GM12878 (cell line): Measurements from ENCODE around the gene ANK3. TPM values are rescaled to one million over a fixed set of nuclear protein-coding genes. Genes with fewer than 3 reads are reported as not detected.

Source experiments
- ATAC-seq: fragments of 200-7000 bp; cut with Tn5 transposase; 3 replicates; pipeline ENCODE4 v1.9.1; 2020; ENCODE audit warnings: mild to moderate bottlenecking, moderate library complexity
- BruUV-seq: library from RNA; stranded (reverse); fragments of 400-500 nt; replicated peaks from 2 replicates; lab custom pipeline; 2021; lab: Mats Ljungman, UMichigan
- CTCF ChIA-PET: fragments of 300-600 bp; sonication (Branson Sonifier 250); formaldehyde crosslinking; extraction: SDS; loops from one replicate; lab custom pipeline; 2021; ENCODE audit warnings: inconsistent platforms; lab: Yijun Ruan, JAX
- POLR2A ChIA-PET: fragments of 350-600 bp; formaldehyde crosslinking; extraction: SDS; loops from one replicate; lab custom pipeline; 2021; ENCODE audit warnings: inconsistent platforms; lab: Charles Lee
- RAD21 ChIA-PET: fragments of 300-600 bp; sonication (Branson Sonifier 250); formaldehyde crosslinking; loops from one replicate; lab custom pipeline; 2023; ENCODE audit warnings: antibody characterized with exemption; ENCODE audit not compliant: unreplicated experiment; lab: Charles Lee
- SMC1A ChIA-PET: fragments of 300-600 bp; sonication (Branson Sonifier 250); formaldehyde crosslinking; loops from one replicate; lab custom pipeline; 2023; ENCODE audit not compliant: unreplicated experiment, uncharacterized antibody; lab: Charles Lee
- DNase-seq: peaks from one replicate; pipeline ENCODE4 v3.0.0-alpha.2; 2011; ENCODE audit warnings: low read depth, low spot score
- FAIRE-seq: peaks from 3 replicates; lab custom pipeline; 2011; peaks lifted over from hg19 to GRCh38; lab: Jason Lieb, UNC
- H2AFZ ChIP-seq: 2 replicates; pipeline ENCODE4 v1.6.0; 2011; ENCODE audit warnings: low read depth, low read length, control low read depth; ENCODE audit not compliant: control insufficient read depth
- H3K27ac ChIP-seq: 2 replicates; pipeline ENCODE4 v1.5.1; 2011; ENCODE audit warnings: control low read depth; ENCODE audit not compliant: control insufficient read depth, insufficient read depth
- H3K27me3 ChIP-seq, 2 experiments: replicated peaks in 1 of 2; 2 replicates each; pipeline versions ENCODE4 v1.6.0 to v1.6.1; 2011; ENCODE audit warnings: low read length in 1 of 2; ENCODE audit not compliant: control insufficient read depth in 2 of 2, insufficient read depth in 2 of 2
- H3K36me3 ChIP-seq, 2 experiments: 2 replicates each; pipeline ENCODE4 v1.5.1; 2011; ENCODE audit warnings: low read length in 1 of 2; ENCODE audit not compliant: control insufficient read depth in 2 of 2, insufficient read depth in 2 of 2
- H3K4me1 ChIP-seq: 2 replicates; pipeline ENCODE4 v1.6.1; 2011; ENCODE audit warnings: mild to moderate bottlenecking, low read length, moderate library complexity, mixed read lengths; ENCODE audit not compliant: control insufficient read depth, insufficient read depth
- H3K4me2 ChIP-seq: 2 replicates; pipeline ENCODE4 v1.6.0; 2011; ENCODE audit warnings: control low read depth; ENCODE audit not compliant: control insufficient read depth, insufficient read depth
- H3K4me3 ChIP-seq: fragments of 200-600 bp; sonication (generic); 2 replicates; pipeline ENCODE4 v1.5.1; 2016
- H3K79me2 ChIP-seq: 2 replicates; pipeline ENCODE4 v1.6.0; 2011; ENCODE audit warnings: low read length; ENCODE audit not compliant: control insufficient read depth, insufficient read depth
- H3K9ac ChIP-seq: 2 replicates; pipeline ENCODE4 v1.8.0; 2011; ENCODE audit warnings: low read length, control low read depth, mixed read lengths; ENCODE audit not compliant: control insufficient read depth, insufficient read depth
- H3K9me3 ChIP-seq: replicated peaks from 3 replicates; pipeline ENCODE4 v1.5.1; 2011; ENCODE audit warnings: mild to moderate bottlenecking, low read length; ENCODE audit not compliant: control insufficient read depth, insufficient read depth
- H4K20me1 ChIP-seq: 2 replicates; pipeline ENCODE4 v1.6.0; 2011; ENCODE audit not compliant: control insufficient read depth, insufficient read depth
- CEBPB ChIP-seq, 2 experiments: fragments of 150-350 bp in 1 of 2; IDR thresholded peaks; 2 replicates each; pipeline ENCODE4 v1.6.1; 2012 to 2014; ENCODE audit warnings: low read depth in 2 of 2, low read length in 2 of 2, borderline replicate concordance in 1 of 2, inconsistent platforms in 1 of 2
- NFYA ChIP-seq: IDR thresholded peaks from 2 replicates; pipeline ENCODE4 v1.6.1; 2011; ENCODE audit warnings: low read depth, mild to moderate bottlenecking, low read length, improper control_type of control experiment, borderline replicate concordance
- PAX8 ChIP-seq: fragments of 450-650 bp; IDR thresholded peaks from 2 replicates; pipeline ENCODE4 v1.6.1; 2017; ENCODE audit warnings: mild to moderate bottlenecking, moderate library complexity
- RELA ChIP-seq: fragments of 450-650 bp; IDR thresholded peaks from 2 replicates; pipeline ENCODE4 v1.8.0; 2014; ENCODE audit warnings: borderline replicate concordance; ENCODE audit not compliant: partially characterized antibody
- WGBS: methylation state at CpG from one replicate; pipeline ENCODE4 v1.1.6; 2016; ENCODE audit warnings: low lambda C conversion rate; ENCODE audit not compliant: insufficient replicate concordance, insufficient coverage; ENCODE audit errors: missing lambda C conversion rate; 5-methylcytosine and 5-hydroxymethylcytosine counted together
- in situ Hi-C: fragments of 300-500 bp; cut with MboI; formaldehyde crosslinking; loops from 9 replicates; pipeline ENCODE4 v1.14.3; 2018; ENCODE audit warnings: mixed read lengths
- intact Hi-C: fragments of 100-400 bp; cut with micrococcal nuclease; formaldehyde crosslinking; loops from one replicate; pipeline ENCODE4 v1.14.2; 2022; ENCODE audit not compliant: unreplicated experiment
- polyA plus RNA-seq, 11 experiments: library from polyadenylated mRNA; depleted of rRNA in 4 of 11; unstranded in 6 of 11; stranded (reverse) in 5 of 11; fragments of >200 nt; fragmentation: Nextera tagmentation in 4 of 11; fragmentation: Illumina TruSeq in 1 of 11; extraction: Ambion mirVana in 4 of 11; extraction: Trizol in 1 of 11; gene quantifications; 1 replicate in 1 of 11; 2 replicates in 10 of 11; pipeline versions ENCODE4 v1.2.1 to v1.2.3, GENCODE V29; 2011 to 2016; ENCODE audit warnings: inconsistent platforms in 2 of 11, missing spikeins in 2 of 11, low read depth in 1 of 11
- total RNA-seq, 4 experiments: library from RNA; depleted of rRNA in 3 of 4; stranded (reverse); fragments of >200 nt in 3 of 4; fragmentation: Illumina TruSeq in 1 of 4; extraction: Trizol in 1 of 4; gene quantifications; 2 replicates each; pipeline versions ENCODE4 v1.2.1 to v1.2.3, GENCODE V29; 2013 to 2021
- TF ChIP-seq, protein P1 (sequence below): fragments of 450-650 bp; IDR thresholded peaks from 2 replicates; pipeline ENCODE4 v1.6.1; 2018; ENCODE audit warnings: borderline replicate concordance, mild to moderate bottlenecking; ENCODE audit not compliant: partially characterized antibody
- TF ChIP-seq, protein P2 (sequence below): fragments of 450-650 bp; formaldehyde crosslinking; IDR thresholded peaks from 2 replicates; pipeline ENCODE4 v1.4.0; 2020; ENCODE audit warnings: mild to moderate bottlenecking, moderate library complexity

The ANK3 gene
- total and polyA plus RNA-seq, 10 of the 15 experiments (the other 5 are each of a cell fraction or from before 2014, with no cell fraction given): 0.06 to 0.82 (median 0.20) TPM; not detected in 2

DNA sequence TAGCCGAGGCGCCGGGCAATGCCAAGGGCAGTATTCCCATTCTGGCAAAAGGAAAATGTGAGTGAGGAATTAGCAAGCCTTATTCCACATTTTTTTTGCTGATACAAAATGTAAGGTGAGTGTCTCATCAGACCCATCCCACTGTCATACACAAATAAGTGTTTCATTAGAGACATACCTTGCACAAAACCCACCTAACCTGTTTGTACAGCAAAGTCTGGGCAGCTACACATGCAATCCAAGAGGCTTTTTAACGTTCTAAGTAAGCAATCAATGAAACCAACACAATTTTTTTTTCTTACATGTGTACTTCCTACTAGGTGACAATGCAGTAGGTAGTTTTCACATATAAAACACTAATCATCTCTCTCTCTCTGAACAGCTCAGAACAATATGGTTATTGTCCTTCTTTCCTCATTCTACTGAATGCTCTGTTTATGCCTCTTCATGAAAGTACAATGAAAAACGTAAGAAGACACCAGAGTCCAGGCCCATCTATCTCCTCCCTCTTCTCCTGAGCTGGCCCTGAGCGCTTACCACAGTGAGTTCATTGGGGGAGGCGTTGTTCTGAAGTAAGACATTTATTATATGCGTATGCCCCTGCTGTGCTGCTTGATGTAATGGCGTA is 217.2 kb downstream of the ANK3 start:
- FAIRE-seq (no peak), ATAC-seq (no peak), DNase-seq (no peak)
- SMC1A ChIA-PET: interaction anchor here (0.6 kb wide), 1 partner anchor 264 kb away, joined by 3 read pairs; no protein-coding TSS in a partner anchor
- Histone ChIP-seq H3K4me2 (no peak overlapping the region), H3K9ac (no peak overlapping the region), H3K4me1 (no peaks in the 10 kb centered on the region), H3K36me3 (no peaks in the 10 kb centered on the region), H3K4me3 (no peak overlapping the region), H3K27me3 (no peaks in the 10 kb centered on the region), H4K20me1 (no peaks in the 10 kb centered on the region), H2AFZ (no peak overlapping the region), H3K9me3 (no peaks in the 10 kb centered on the region), H3K79me2 (no peaks in the 10 kb centered on the region), H3K27ac (no peak overlapping the region)
- POLR2A ChIA-PET: no interaction called here
- RAD21 ChIA-PET: no interaction called here
- CTCF ChIA-PET: no interaction called here
- TF ChIP-seq, protein P1, sequence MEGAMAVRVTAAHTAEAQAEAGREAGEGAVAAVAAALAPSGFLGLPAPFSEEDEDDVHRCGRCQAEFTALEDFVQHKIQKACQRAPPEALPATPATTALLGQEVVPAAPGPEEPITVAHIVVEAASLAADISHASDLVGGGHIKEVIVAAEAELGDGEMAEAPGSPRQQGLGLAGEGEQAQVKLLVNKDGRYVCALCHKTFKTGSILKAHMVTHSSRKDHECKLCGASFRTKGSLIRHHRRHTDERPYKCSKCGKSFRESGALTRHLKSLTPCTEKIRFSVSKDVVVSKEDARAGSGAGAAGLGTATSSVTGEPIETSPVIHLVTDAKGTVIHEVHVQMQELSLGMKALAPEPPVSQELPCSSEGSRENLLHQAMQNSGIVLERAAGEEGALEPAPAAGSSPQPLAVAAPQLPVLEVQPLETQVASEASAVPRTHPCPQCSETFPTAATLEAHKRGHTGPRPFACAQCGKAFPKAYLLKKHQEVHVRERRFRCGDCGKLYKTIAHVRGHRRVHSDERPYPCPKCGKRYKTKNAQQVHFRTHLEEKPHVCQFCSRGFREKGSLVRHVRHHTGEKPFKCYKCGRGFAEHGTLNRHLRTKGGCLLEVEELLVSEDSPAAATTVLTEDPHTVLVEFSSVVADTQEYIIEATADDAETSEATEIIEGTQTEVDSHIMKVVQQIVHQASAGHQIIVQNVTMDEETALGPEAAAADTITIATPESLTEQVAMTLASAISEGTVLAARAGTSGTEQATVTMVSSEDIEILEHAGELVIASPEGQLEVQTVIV: no peak
- TF ChIP-seq RELA: no peak
- no peak for TF ChIP-seq PAX8
- TF ChIP-seq CEBPB (IDR thresholded peaks at IDR 0.05; ENCODE audit: borderline replicate concordance in 1 of 2, low read depth in 2 of 2, low read length in 2 of 2): no peak
- no peak for TF ChIP-seq NFYA
- TF ChIP-seq, protein P2, sequence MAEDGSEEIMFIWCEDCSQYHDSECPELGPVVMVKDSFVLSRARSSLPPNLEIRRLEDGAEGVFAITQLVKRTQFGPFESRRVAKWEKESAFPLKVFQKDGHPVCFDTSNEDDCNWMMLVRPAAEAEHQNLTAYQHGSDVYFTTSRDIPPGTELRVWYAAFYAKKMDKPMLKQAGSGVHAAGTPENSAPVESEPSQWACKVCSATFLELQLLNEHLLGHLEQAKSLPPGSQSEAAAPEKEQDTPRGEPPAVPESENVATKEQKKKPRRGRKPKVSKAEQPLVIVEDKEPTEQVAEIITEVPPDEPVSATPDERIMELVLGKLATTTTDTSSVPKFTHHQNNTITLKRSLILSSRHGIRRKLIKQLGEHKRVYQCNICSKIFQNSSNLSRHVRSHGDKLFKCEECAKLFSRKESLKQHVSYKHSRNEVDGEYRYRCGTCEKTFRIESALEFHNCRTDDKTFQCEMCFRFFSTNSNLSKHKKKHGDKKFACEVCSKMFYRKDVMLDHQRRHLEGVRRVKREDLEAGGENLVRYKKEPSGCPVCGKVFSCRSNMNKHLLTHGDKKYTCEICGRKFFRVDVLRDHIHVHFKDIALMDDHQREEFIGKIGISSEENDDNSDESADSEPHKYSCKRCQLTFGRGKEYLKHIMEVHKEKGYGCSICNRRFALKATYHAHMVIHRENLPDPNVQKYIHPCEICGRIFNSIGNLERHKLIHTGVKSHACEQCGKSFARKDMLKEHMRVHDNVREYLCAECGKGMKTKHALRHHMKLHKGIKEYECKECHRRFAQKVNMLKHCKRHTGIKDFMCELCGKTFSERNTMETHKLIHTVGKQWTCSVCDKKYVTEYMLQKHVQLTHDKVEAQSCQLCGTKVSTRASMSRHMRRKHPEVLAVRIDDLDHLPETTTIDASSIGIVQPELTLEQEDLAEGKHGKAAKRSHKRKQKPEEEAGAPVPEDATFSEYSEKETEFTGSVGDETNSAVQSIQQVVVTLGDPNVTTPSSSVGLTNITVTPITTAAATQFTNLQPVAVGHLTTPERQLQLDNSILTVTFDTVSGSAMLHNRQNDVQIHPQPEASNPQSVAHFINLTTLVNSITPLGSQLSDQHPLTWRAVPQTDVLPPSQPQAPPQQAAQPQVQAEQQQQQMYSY: no peak
- in situ Hi-C loops: no loop called here
- WGBS: 39% methylated on average over 9 of the region's 9 CpGs
- BruUV-seq: no TSS peak
- intact Hi-C loops: no loop called here
